ENCODE measurements around the gene TRIM50. TPM values are rescaled to one million over a fixed set of nuclear protein-coding genes. Genes with fewer than 3 reads are reported as not detected.

Gene TRIM50
- total and polyA plus RNA-seq, 2 of the 13 experiments (the other 11 are each of a cell fraction or from before 2014, with no cell fraction given), result 4.2 to 24.5 TPM

GRCh38 chr7:73308665-73309214 is 19.1 kb downstream of the TRIM50 start, which contains the start of gene NSUN5 (continued):
- TF ChIP-seq ZNF704 (CRISPR knock-in tag; IDR thresholded peaks at IDR 0.05; ENCODE audit: borderline replicate concordance), result 0 out of 2 replicates have a peak, but pooled peaks have one; percentile 55
- peak; percentile 57 for TF ChIP-seq PAXIP1 (CRISPR knock-in tag; conservative IDR thresholded peaks at IDR 0.05)
- TF ChIP-seq AHR (CRISPR knock-in tag; IDR thresholded peaks at IDR 0.05), result no peak
- TF ChIP-seq ZSCAN25 (CRISPR knock-in tag; IDR thresholded peaks at IDR 0.05), result peak; percentile 75; the same call in 1 of the 2 replicates
- TF ChIP-seq ZNF552 (CRISPR knock-in tag; IDR thresholded peaks at IDR 0.05; ENCODE audit: borderline replicate concordance), result peak; percentile 93; the same call in 1 of the 2 replicates
- peak; percentile 40 for TF ChIP-seq ZNF18 (CRISPR knock-in tag; IDR thresholded peaks at IDR 0.05; ENCODE audit: insufficient replicate concordance)
- peak; percentile 69; the same call in 1 of the 2 replicates for TF ChIP-seq NR2F2 (IDR thresholded peaks at IDR 0.05; ENCODE audit: borderline replicate concordance, low read depth)
- peak; percentile 35; the same call in 1 of the 2 replicates for TF ChIP-seq AHDC1 (CRISPR knock-in tag; IDR thresholded peaks at IDR 0.05; ENCODE audit: borderline replicate concordance)
- TF ChIP-seq HNRNPLL (IDR thresholded peaks at IDR 0.05; ENCODE audit: low read depth, low read length, poor library complexity, severe bottlenecking), result peak; percentile 35
- TF ChIP-seq ZBTB49 (CRISPR knock-in tag; IDR thresholded peaks at IDR 0.05; ENCODE audit: borderline replicate concordance), result peak; percentile 66; the same call in 1 of the 2 replicates
- peak; percentile 66 for TF ChIP-seq RBM39 (IDR thresholded peaks at IDR 0.05; ENCODE audit: low read depth, low read length, poor library complexity, severe bottlenecking)
- TF ChIP-seq ZNF709 (CRISPR knock-in tag; IDR thresholded peaks at IDR 0.05), result peak; percentile 82; the same call in 1 of the 2 replicates
- no peak for TF ChIP-seq ZEB1 (IDR thresholded peaks at IDR 0.05; ENCODE audit: insufficient replicate concordance, low read depth)
